ENCODE data around the gene IQCM. TPM values are rescaled to one million over a fixed set of nuclear protein-coding genes. Genes with fewer than 3 reads are reported as not detected.

IQCM gene
- total RNA-seq, 1 donor from 2014 or later: not detected

DNA sequence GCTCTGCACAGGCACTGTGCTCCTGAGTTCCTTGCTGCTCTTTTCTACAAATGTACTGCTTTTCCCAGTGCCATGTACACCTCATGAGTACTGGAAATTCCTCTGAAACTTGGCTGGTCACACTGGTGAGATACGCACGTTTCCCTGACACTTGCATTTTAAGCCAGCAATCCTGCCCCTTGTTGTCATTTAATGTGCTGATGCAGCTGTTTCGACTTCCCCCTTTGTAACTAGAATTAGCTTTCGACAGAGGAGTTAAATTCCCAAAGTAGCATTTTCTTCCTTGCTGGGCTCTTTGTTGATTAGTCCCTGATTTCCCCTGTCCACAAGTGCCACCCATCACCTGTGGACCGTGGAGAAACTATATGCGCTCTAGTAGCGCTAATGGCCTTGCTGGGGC, 77.5 kb downstream of the IQCM start:
- intact Hi-C loops (cut with DNase I): no loop called here
- Histone ChIP-seq H3K9me3 (no peaks in the 10 kb centered on the region), H3K36me3 (no peaks in the 10 kb centered on the region), H3K4me1 (no peaks in the 10 kb centered on the region), H3K4me3 (no peak overlapping the region), H3K27ac (no peak overlapping the region), H3K27me3 (no peaks in the 10 kb centered on the region)
- TF ChIP-seq CTCF (IDR thresholded peaks at IDR 0.05): no peak
- ATAC-seq (no peak), DNase-seq (no peak)

- Histone ChIP-seq H3K4me1 (no peaks in the 10 kb centered on the region), H3K27ac (no peak overlapping the region), H3K27me3 (no peaks in the 10 kb centered on the region), H3K4me3 (no peak overlapping the region), H3K36me3 (no peaks in the 10 kb centered on the region), H3K9me3 (no peaks in the 10 kb centered on the region)
- intact Hi-C loops (cut with DNase I): no loop called here
- no peak for TF ChIP-seq CTCF (IDR thresholded peaks at IDR 0.05)
- ATAC-seq (no peak), DNase-seq (no peak)
These were observed 79.8 kb downstream of the IQCM start for GRCh38 chr4:149735796-149736195.

- no peak for TF ChIP-seq CTCF (IDR thresholded peaks at IDR 0.05)
- Histone ChIP-seq H3K36me3 (no peaks in the 10 kb centered on the region), H3K4me1 (no peaks in the 10 kb centered on the region), H3K4me3 (no peak overlapping the region), H3K27ac (no peak overlapping the region), H3K9me3 (no peaks in the 10 kb centered on the region), H3K27me3 (no peaks in the 10 kb centered on the region)
- ATAC-seq (no peak), DNase-seq (no peak)
- intact Hi-C loops (cut with DNase I): no loop called here
These were observed 87.2 kb downstream of the IQCM start for GRCh38 chr4:149728444-149728843.

DNA sequence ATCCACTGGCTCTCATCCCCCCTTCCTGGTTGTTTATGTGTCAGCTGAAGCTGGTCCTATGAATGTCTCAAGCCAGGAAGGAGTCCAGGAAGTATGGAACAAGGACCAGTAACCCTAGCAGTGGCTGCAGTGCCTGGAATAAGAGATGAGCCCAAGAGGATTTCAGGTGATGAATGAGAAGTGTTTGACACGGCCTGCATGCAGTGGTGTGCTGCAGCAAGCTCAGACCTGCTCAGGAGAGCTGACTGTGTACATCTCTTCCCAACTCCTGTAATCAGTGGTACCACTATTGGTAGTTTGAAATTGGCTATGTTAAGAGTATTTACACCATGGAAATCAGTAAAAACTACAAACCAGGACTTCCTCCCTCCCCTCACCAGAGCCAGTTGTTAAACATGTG, 88.0 kb downstream of the IQCM start:
- no peak overlapping the region for H3K4me3 ChIP-seq
- no peak overlapping the region for H3K27ac ChIP-seq
- no peaks in the 10 kb centered on the region for H3K9me3 ChIP-seq
- intact Hi-C loops (cut with DNase I): no loop called here
- ATAC-seq (no peak), DNase-seq (no peak)
- H3K36me3 ChIP-seq: no peaks in the 10 kb centered on the region
- TF ChIP-seq CTCF (IDR thresholded peaks at IDR 0.05): no peak
- no peaks in the 10 kb centered on the region for H3K4me1 ChIP-seq
- H3K27me3 ChIP-seq: no peaks in the 10 kb centered on the region

- H3K4me1 ChIP-seq: no peaks in the 10 kb centered on the region
- H3K27me3 ChIP-seq: no peaks in the 10 kb centered on the region
- TF ChIP-seq CTCF (IDR thresholded peaks at IDR 0.05): no peak
- no peak overlapping the region for H3K27ac ChIP-seq
- H3K4me3 ChIP-seq: no peak overlapping the region
- DNase-seq (no peak), ATAC-seq (no peak)
- H3K9me3 ChIP-seq: no peaks in the 10 kb centered on the region
- no peaks in the 10 kb centered on the region for H3K36me3 ChIP-seq
- intact Hi-C loops (cut with DNase I): no loop called here
These were observed 92.6 kb downstream of the IQCM start for GRCh38 chr4:149723065-149723464.

DNA sequence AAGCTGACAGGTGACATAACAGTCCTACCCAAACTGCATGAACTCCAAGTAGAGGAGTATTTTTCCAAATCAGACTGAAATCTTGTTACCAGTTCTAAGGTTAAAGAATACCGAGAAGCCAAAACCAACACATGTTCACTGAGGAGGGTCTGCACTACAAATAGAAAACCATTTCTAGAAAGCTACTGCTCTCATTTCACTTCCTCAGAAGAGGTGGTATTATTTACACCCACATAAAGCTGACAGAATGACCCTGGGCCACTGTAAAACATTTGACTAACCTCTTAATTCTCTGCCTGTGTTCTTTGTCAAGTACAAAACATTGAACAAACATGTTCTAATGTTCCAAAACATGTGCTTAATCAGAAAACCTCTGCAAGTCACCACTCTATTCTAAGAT, 95.8 kb downstream of the IQCM start:
- no peak for TF ChIP-seq CTCF (IDR thresholded peaks at IDR 0.05)

More for the DNA sequence above, 95.8 kb downstream of the IQCM start:
- Histone ChIP-seq H3K9me3 (no peaks in the 10 kb centered on the region), H3K4me1 (no peaks in the 10 kb centered on the region), H3K27ac (no peak overlapping the region), H3K36me3 (no peaks in the 10 kb centered on the region), H3K4me3 (no peak overlapping the region), H3K27me3 (no peaks in the 10 kb centered on the region)
- DNase-seq (no peak), ATAC-seq (no peak)
- intact Hi-C loops (cut with DNase I): no loop called here
